Measurements from ENCODE around the gene PDCL2.

- no peak for TF ChIP-seq POLR2A (IDR thresholded peaks at IDR 0.05)
- TF ChIP-seq CTCF (IDR thresholded peaks at IDR 0.05): no peak
Observed at GRCh38 chr4:55545151-55545550, 46.9 kb downstream of the PDCL2 start.

All from esophagus squamous epithelium (tissue), 4 donors.